Osteocyte (in vitro differentiated cells): ENCODE results near the gene COL4A2. TPM values are rescaled to one million over a fixed set of nuclear protein-coding genes. Genes with fewer than 3 reads are reported as not detected.
A peak's percentile ranks its signal among the peaks of the same experiment; 100 is the strongest.

Experiments used
- DNase-seq: peaks from one replicate; pipeline ENCODE4 v3.0.0; 2021; ENCODE audit warnings: mixed read lengths; ENCODE audit not compliant: unreplicated experiment; ENCODE audit errors: extremely low spot score
- H3K27ac Mint-ChIP-seq: one replicate; pipeline ENCODE4 v1.8.0; 2021; ENCODE audit warnings: mild to moderate bottlenecking, mixed read lengths; ENCODE audit not compliant: unreplicated experiment
- H3K27me3 Mint-ChIP-seq: one replicate; pipeline ENCODE4 v1.8.0; 2021; ENCODE audit warnings: mixed read lengths; ENCODE audit not compliant: unreplicated experiment
- H3K36me3 Mint-ChIP-seq: one replicate; pipeline ENCODE4 v1.8.0; 2021; ENCODE audit warnings: mixed read lengths; ENCODE audit not compliant: unreplicated experiment
- H3K4me1 Mint-ChIP-seq: one replicate; pipeline ENCODE4 v1.8.0; 2021; ENCODE audit warnings: mixed read lengths; ENCODE audit not compliant: unreplicated experiment
- H3K4me3 Mint-ChIP-seq: one replicate; pipeline ENCODE4 v1.8.0; 2021; ENCODE audit warnings: mild to moderate bottlenecking, moderate library complexity, mixed read lengths; ENCODE audit not compliant: unreplicated experiment
- H3K9me3 Mint-ChIP-seq: one replicate; pipeline ENCODE4 v1.8.0; 2021; ENCODE audit warnings: mixed read lengths; ENCODE audit not compliant: unreplicated experiment
- CTCF ChIP-seq: fragments of 200-600 bp; sonication (generic); IDR thresholded peaks from 2 replicates; pipeline ENCODE4 v1.5.0; 2021; ENCODE audit warnings: antibody characterized with exemption, mild to moderate bottlenecking, moderate library complexity
- total RNA-seq: library from RNA; stranded (reverse); gene quantifications from 2 replicates; pipeline ENCODE4 v1.2.1, GENCODE V29; 2021

COL4A2 gene
- total RNA-seq, 1 donor from 2014 or later = 2,001 TPM

GRCh38 chr13:110421061-110421460, 114.0 kb downstream of the COL4A2 start:
- peaks cover 85% of the 10 kb centered on the region for H3K4me1 Mint-ChIP-seq
- peak overlapping the region; percentile 72 for H3K27ac Mint-ChIP-seq
- no peaks in the 10 kb centered on the region for H3K27me3 Mint-ChIP-seq
- peaks cover 61% of the 10 kb centered on the region for H3K36me3 Mint-ChIP-seq
- no peak for TF ChIP-seq CTCF
- no peaks in the 10 kb centered on the region for H3K9me3 Mint-ChIP-seq
- no peak for DNase-seq
- H3K4me3 Mint-ChIP-seq = no peak overlapping the region

GRCh38 chr13:110421696-110422385, 114.8 kb downstream of the COL4A2 start:
- Mint-ChIP-seq H3K27me3 (no peaks in the 10 kb centered on the region), H3K36me3 (peaks cover 66% of the 10 kb centered on the region), H3K4me1 (peaks cover 85% of the 10 kb centered on the region), H3K4me3 (no peak overlapping the region), H3K27ac (peak overlapping the region; percentile 72), H3K9me3 (no peaks in the 10 kb centered on the region)
- no peak for TF ChIP-seq CTCF
- DNase-seq = no peak

GRCh38 chr13:110422913-110423688, 116.0 kb downstream of the COL4A2 start:
- Mint-ChIP-seq H3K27me3 (no peaks in the 10 kb centered on the region), H3K36me3 (peaks cover 60% of the 10 kb centered on the region), H3K27ac (peak overlapping the region; percentile 91), H3K4me1 (peaks cover 74% of the 10 kb centered on the region), H3K9me3 (no peaks in the 10 kb centered on the region), H3K4me3 (no peak overlapping the region)
- no peak for DNase-seq
- no peak for TF ChIP-seq CTCF

- Mint-ChIP-seq H3K27ac (peak overlapping the region; percentile 91), H3K9me3 (no peaks in the 10 kb centered on the region), H3K27me3 (no peaks in the 10 kb centered on the region), H3K36me3 (peaks cover 61% of the 10 kb centered on the region), H3K4me3 (no peak overlapping the region), H3K4me1 (peaks cover 71% of the 10 kb centered on the region)
- no peak for TF ChIP-seq CTCF
- DNase-seq = no peak
These were observed 116.7 kb downstream of the COL4A2 start for GRCh38 chr13:110423689-110424302.
